Calu3 (cell line): ENCODE measurements around the gene POC1A. TPM values are rescaled to one million over a fixed set of nuclear protein-coding genes. Genes with fewer than 3 reads are reported as not detected.
"Not testable (repeated sequence)": the region's sequence is repeated elsewhere in the genome, so short reads cannot be mapped to it uniquely, and the experiment has no call there.

ENCODE experiments used
- BruUV-seq: library from RNA; stranded (reverse); fragments of 400-500 nt; replicated peaks from 2 replicates; lab custom pipeline; 2021; lab: Mats Ljungman, UMichigan
- CTCF ChIA-PET: fragments of 300-600 bp; sonication (Branson Sonifier 250); formaldehyde crosslinking; loops from one replicate; lab custom pipeline; 2022; ENCODE audit warnings: antibody characterized with exemption; lab: Charles Lee
- DNase-seq: peaks from one replicate; pipeline ENCODE4 v3.0.0; 2022
- H3K27ac Mint-ChIP-seq: one replicate; pipeline ENCODE4 v1.8.0; 2022; ENCODE audit warnings: mixed read lengths; ENCODE audit not compliant: unreplicated experiment
- H3K27me3 Mint-ChIP-seq: one replicate; pipeline ENCODE4 v1.8.0; 2022; ENCODE audit warnings: mixed read lengths; ENCODE audit not compliant: unreplicated experiment
- H3K36me3 Mint-ChIP-seq: one replicate; pipeline ENCODE4 v1.8.0; 2022; ENCODE audit warnings: mild to moderate bottlenecking, moderate library complexity, mixed read lengths; ENCODE audit not compliant: insufficient read depth, unreplicated experiment
- H3K4me1 Mint-ChIP-seq: one replicate; pipeline ENCODE4 v1.8.0; 2022; ENCODE audit warnings: mild to moderate bottlenecking, low read depth, mixed read lengths; ENCODE audit not compliant: unreplicated experiment
- H3K4me3 Mint-ChIP-seq: one replicate; pipeline ENCODE4 v1.8.0; 2022; ENCODE audit warnings: mild to moderate bottlenecking, low read depth, moderate library complexity, mixed read lengths; ENCODE audit not compliant: unreplicated experiment
- H3K9me3 Mint-ChIP-seq: one replicate; pipeline ENCODE4 v1.8.0; 2022; ENCODE audit warnings: low read depth, mixed read lengths; ENCODE audit not compliant: unreplicated experiment
- intact Hi-C: fragments of 100-400 bp; cut with micrococcal nuclease; formaldehyde crosslinking; loops from one replicate; pipeline ENCODE4 v1.10.0; 2022; ENCODE audit not compliant: unreplicated experiment
- total RNA-seq: library from RNA; stranded (reverse); gene quantifications from 2 replicates; pipeline ENCODE4 v1.2.3, GENCODE V29; 2022
- TF ChIP-seq, protein P1 (sequence below): fragments of 200-600 bp; IDR thresholded peaks from one replicate; pipeline ENCODE4 v1.8.0; 2022; ENCODE audit warnings: antibody characterized with exemption; ENCODE audit not compliant: unreplicated experiment

POC1A gene
- total RNA-seq, 1 experiment from 2014 or later: 26.9 TPM

DNA sequence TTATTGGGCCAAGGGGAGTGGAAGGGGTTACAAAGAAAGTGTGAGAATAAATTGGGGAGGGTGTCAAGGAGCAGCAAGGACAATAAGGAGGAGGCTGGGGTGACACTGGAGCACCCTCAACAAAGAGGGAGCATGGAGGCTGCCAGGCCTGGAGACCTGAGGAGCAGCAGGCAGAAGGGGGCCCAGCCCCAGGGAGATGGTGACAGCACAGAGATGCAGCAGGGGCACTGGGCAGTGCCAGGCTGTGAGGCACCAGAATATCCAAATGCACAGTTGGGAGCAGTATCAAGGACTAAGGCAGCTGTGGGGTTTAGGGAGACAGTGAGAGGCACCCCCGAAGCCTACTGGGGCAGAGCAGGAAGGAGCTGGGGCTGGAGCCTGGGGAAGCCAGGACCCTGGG lies 24.3 kb upstream of the POC1A start:
- TF ChIP-seq, protein P1, sequence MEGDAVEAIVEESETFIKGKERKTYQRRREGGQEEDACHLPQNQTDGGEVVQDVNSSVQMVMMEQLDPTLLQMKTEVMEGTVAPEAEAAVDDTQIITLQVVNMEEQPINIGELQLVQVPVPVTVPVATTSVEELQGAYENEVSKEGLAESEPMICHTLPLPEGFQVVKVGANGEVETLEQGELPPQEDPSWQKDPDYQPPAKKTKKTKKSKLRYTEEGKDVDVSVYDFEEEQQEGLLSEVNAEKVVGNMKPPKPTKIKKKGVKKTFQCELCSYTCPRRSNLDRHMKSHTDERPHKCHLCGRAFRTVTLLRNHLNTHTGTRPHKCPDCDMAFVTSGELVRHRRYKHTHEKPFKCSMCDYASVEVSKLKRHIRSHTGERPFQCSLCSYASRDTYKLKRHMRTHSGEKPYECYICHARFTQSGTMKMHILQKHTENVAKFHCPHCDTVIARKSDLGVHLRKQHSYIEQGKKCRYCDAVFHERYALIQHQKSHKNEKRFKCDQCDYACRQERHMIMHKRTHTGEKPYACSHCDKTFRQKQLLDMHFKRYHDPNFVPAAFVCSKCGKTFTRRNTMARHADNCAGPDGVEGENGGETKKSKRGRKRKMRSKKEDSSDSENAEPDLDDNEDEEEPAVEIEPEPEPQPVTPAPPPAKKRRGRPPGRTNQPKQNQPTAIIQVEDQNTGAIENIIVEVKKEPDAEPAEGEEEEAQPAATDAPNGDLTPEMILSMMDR: no peak
- BruUV-seq: no TSS peak
- Mint-ChIP-seq H3K9me3 (no peaks in the 10 kb centered on the region), H3K27me3 (no peaks in the 10 kb centered on the region), H3K36me3 (no peaks in the 10 kb centered on the region), H3K27ac (no peak overlapping the region), H3K4me3 (no peak overlapping the region), H3K4me1 (peaks cover 20% of the 10 kb centered on the region)
- DNase-seq: no peak
- CTCF ChIA-PET: no interaction called here
- intact Hi-C loops: no loop called here

DNA sequence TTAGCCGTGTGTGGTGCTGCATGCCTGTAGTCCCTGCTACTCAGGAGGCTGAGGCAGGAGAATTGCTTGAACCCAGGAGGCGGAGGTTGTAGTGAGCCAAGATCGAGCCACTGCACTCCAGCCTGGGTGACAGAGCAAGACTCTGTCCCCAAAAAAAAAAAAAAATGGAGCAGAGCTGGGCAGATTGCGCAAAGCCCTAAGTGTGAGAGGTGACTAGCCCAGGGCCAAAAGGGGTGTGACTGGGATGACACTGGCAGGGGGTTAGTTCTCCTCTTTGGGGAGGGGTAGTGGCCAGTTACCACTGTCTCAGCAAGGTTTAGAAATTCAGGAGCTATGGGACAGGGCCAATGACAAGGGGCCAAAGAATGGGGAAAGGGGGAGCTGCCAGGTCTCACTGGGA lies 23.9 kb upstream of the POC1A start:
- intact Hi-C loops, H3K27me3 Mint-ChIP-seq, BruUV-seq, H3K27ac Mint-ChIP-seq, H3K4me3 Mint-ChIP-seq, H3K36me3 Mint-ChIP-seq, H3K9me3 Mint-ChIP-seq, CTCF ChIA-PET, DNase-seq: not testable (repeated sequence)
- peaks cover 20% of the 10 kb centered on the region for H3K4me1 Mint-ChIP-seq

DNA sequence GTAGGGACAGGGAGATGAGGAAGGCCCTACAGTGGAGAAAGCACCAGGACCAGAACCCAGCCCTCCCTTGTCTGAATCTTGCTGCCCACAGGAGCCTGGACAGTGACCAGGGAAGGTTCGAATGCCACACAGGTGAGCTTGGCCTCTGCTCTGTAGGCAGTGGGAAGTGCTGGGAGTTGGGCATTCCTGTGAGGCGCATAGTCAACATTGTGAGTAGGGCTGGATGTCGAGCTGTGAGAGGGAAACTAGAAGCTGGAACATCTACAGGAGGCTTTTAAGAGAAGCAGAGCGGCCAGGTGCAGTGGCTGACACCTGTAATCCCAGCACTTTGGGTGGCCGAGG lies 23.4 kb upstream of the POC1A start:
- Mint-ChIP-seq H3K4me3 (no peak overlapping the region), H3K27me3 (no peaks in the 10 kb centered on the region), H3K27ac (no peak overlapping the region), H3K4me1 (peaks cover 20% of the 10 kb centered on the region), H3K36me3 (no peaks in the 10 kb centered on the region), H3K9me3 (no peaks in the 10 kb centered on the region)
- no TSS peak for BruUV-seq
- TF ChIP-seq, protein P1: no peak
- CTCF ChIA-PET: interaction anchor here (1.0 kb wide), 2 partner anchors 9 to 23 kb away, joined by 3 read pairs; partner anchors contain the start of gene POC1A
- DNase-seq: no peak
- intact Hi-C loops: loop anchor here (2.0 kb wide), 1 partner anchor 19 kb away; no protein-coding TSS in a partner anchor

DNA sequence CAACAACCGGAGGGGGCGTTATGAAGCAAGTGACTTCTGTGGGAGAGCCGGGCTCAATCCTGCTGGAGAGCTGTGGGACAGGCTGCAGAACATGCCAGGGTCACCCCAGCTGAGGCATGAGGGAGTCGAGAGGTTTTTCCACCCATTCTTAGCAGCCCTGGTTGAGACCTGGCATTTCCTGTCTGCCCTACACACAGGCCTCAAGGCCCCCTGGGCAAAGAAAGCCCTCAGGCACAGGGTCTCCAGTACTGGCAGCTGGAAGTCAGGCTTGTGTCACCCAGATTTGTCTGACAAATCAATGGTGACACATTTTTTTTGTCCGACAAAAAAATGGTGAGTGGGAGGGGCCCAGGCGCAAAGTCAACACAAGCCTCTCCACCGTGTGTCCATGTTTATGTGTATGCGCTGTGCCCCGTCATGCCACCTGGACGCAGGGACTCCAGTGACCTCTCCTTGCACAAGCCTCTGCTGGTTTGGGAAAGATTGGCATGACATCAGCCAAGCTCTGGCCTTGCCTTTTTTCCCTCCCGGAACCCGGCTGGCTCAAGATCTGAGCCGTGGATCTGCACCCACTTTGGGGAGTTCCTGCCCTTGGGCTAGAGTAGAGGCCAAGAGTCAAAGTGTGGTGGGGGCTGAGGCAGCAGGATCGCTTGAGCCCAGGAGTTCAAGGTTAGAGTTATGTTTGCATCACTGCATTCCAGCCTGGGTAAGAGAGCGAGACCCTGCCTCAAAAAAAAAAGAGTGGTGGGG lies 22.9 kb upstream of the POC1A start:
- intact Hi-C loops: loop anchor here (2.0 kb wide), 1 partner anchor 20 kb away; no protein-coding TSS in a partner anchor
- TF ChIP-seq, protein P1: no peak
- no peak overlapping the region for H3K4me3 Mint-ChIP-seq
- no peak overlapping the region for H3K27ac Mint-ChIP-seq
- no peaks in the 10 kb centered on the region for H3K27me3 Mint-ChIP-seq
- H3K9me3 Mint-ChIP-seq: no peaks in the 10 kb centered on the region
- BruUV-seq: no TSS peak
- H3K4me1 Mint-ChIP-seq: peaks cover 20% of the 10 kb centered on the region
- peak; percentile 45 for DNase-seq
- CTCF ChIA-PET: interaction anchor here (1.0 kb wide), 2 partner anchors 9 to 22 kb away, joined by 3 read pairs; partner anchors contain the start of gene POC1A
- H3K36me3 Mint-ChIP-seq: no peaks in the 10 kb centered on the region
